ENCODE results near the gene KIAA1328.
"Not testable (repeated sequence)": the region's sequence is repeated elsewhere in the genome, so short reads cannot be mapped to it uniquely, and the experiment has no call there.

KIAA1328 gene

GRCh38 chr18:37161491-37161890 lies 332.6 kb downstream of the KIAA1328 start:
- DNase-seq = no peak

GRCh38 chr18:37162551-37162950 lies 333.6 kb downstream of the KIAA1328 start:
- DNase-seq = no peak

GRCh38 chr18:37163119-37163518 lies 334.2 kb downstream of the KIAA1328 start:
- DNase-seq = no peak

GRCh38 chr18:37166491-37166890 lies 337.6 kb downstream of the KIAA1328 start:
- no peak for DNase-seq

DNA sequence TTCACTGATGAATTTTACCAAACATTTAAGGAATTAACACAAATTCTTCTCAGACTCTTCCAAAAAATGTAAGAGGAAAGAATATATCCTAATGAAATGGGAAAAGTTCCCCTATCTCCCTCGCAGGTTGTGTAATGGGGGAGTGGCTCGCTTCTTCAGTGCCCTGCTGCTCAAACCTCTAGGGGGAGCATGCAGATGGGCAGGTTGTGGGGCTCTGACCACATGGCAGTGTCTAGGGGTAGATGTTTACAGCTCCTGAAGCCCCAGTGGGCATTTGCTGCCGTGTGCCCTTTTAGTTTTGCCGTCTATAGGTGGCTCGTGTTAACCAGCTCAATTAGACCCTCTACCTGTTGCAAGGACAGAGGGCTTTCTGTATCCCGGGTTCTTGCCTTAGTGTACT lies 338.0 kb downstream of the KIAA1328 start:
- not testable (repeated sequence) for DNase-seq

DNA sequence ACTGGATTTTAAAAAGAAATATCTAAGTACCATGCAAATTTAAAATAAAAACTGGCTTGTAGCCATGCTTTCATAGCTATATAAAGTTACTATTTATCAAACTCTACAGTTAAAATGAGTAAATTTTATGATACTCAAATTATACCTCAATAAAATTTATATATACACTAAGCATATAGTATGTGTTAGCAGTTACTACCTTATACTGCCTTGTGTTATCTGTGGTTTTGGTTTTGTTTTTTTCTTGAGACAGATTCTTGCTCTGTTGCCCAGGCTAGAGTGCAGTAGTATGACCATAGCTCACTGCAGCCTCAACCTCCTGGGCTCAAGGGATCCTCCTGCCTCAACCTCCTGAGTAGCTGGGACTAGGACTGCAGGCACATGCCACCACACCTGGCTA lies 342.1 kb downstream of the KIAA1328 start:
- DNase-seq = no peak

GRCh38 chr18:37173384-37173783 lies 344.5 kb downstream of the KIAA1328 start:
- DNase-seq = no peak

GRCh38 chr18:37175727-37176620 lies 347.0 kb downstream of the KIAA1328 start:
- DNase-seq = no peak

DNA sequence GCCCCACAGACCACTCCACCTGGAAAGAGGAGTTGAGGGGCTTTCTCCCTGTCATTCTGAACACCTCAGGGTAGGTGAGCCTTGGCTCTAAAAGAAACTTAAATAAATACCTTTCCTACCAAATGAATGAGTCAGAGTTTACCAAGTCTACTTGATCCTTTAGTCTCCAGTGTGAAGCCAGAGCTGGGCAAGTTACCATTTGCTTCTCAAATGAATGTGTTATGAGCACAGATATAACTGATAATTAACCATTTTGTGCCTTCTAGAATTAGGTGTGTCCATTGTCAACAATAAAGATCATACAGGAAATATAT lies 347.7 kb downstream of the KIAA1328 start:
- no peak for DNase-seq

DNA sequence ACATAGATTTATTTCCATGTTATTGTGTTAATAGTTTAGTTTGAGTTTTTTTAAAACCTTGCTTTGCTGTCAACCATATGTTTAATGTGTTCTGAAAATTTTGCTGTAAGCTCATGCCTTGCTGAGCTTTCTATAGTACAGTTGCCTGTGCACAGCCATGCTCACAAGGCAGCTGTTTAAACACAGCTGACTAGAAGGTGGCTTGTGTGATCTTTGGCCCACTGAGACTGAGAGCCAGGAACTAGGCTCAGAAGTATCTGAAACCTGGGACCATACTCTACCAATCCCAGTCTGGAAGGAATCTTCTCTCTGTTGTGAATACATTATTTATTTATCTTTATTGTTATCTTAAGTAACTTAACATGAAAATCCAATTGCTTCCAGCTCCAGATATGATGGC lies 350.5 kb downstream of the KIAA1328 start:
- DNase-seq = no peak

DNA sequence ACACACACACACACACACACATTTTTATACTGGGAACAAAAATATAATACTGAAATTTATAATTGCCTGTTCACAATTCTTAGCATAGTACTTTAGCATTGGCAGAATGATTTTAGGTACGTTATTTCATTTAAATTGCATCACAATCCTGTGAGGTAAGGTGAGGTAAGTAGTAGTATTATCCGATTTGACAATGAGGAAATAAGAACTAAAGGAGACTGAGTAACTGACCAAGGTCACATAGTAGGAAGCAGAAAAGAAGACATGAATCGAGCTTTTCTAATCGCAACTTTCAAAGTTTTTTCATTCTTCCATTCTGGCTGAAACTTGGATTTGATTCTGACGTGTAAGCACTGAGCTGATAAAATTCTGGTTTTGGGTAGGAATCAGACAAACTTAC lies 351.2 kb downstream of the KIAA1328 start:
- no peak for DNase-seq

GRCh38 chr18:37182340-37183135 lies 353.6 kb downstream of the KIAA1328 start:
- DNase-seq = no peak

- DNase-seq = no peak
Measured at GRCh38 chr18:37184209-37184868, 355.4 kb downstream of the KIAA1328 start.

DNA sequence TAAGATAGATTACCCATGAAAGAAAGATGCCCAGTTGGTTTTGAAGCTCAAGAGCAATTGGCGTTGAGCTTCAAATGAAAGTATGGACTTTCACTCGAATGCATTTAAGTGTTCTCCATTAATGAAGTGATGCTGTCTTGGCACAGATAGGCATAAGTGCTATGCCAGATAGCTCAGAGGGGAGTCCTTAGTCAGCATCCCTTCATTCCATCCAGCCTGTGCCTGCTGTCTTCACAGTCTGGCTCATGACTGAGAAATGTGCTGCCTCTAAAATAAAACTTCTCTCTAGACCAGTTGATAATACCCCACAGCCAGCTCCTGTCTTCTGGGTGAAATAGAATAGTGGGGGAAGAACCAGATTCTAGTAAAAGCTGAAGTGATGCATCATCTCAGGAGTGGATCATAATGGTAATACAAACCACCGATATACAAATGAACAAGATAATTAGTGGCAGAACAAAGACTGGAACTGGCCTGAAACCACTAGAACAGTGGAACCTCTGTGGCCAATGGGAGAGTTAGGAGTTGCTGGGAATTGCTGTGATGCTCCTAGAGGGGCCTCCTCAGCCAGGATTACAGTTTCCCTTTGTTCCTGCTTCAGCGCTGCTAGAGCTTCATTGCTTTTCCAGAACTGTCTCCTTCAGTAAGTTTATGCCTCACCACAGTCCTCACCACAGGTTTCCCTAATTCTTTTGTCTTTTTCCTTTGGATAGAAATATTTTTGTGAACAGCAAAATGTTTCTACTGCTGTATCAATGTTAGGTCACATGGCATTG lies 359.3 kb downstream of the KIAA1328 start:
- no peak for DNase-seq

DNA sequence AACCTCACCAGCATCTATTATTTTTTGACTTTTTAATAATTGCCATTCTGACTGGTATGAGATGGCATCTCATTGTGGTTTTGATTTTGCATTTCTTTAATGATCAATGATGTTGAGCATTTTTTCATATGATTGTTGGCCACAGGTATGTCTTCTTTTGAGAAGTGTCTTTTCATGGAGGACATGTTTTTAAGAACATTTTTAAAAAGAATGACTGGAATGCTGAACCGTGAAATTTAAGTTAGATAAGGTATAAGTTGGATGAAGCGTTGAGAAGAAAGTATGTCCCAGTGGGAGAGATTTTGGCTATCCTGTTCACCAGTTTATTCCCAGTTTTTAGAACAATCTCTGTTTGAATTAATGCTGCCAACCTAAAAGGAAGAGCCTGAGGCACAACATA lies 370.8 kb downstream of the KIAA1328 start:
- DNase-seq = no peak

DNA sequence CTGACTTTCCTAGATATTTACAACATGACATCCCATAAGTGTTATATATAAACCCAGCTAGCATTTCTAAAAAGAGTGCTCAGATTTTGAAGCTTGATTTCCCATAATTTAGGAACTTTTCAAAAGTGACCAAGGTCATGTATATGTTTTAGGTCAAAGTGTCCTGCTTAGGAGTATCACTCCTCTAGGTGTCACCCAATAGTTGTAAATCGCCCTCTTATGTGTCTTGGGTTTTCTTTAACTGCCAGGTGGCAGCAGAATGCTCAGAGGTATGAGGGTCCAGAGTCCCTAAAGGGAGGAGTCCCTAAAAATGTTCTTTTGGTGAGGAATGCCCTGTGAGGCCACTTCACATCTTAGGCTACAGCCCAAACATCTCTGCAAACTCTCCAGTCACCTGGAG lies 378.4 kb downstream of the KIAA1328 start:
- no peak for DNase-seq

DNA sequence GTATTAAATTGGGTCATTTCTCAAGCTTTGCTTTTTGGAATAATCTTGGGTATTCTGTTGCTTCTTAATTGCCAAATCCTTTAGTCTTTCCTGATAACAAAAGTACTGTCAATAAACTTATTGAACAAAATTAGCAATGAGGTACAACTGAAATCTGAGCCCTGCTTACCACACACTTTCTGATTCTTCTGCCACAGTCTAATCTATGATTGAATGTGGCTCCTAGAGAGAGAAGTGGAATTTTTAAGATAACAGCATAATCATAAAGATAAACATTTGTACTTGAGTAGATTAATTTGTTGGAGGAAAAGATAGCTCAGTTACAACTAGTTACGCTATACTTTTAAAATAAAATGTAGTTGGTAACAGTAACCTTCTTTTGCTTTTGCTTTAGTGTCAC lies 381.9 kb downstream of the KIAA1328 start:
- no peak for DNase-seq

DNA sequence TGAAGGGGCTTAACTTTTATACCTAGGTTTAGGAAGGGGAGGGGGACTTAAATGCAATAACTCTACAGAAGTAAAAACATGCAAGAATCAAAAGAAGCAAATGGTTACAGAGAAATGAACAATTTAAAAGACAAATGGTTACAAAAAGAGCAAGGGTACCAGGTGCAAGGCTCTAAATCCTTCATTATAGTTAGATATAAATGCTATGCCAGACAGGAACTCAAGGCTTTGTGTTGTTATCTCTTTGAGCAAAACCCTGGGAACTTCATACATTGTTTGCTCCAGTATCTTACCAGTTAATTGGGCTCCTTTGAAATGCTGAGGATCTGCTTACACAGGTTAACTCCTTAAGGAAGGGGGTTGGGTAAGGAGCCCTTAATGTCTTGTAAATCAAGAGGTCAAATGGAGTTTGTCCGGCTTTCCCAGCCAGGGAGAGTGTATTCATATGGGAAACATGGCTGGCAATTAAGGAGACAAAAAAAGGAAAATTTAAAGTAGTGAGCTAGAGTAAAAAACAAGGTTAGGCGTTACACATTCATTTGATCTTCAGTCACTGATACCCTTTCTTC lies 389.2 kb downstream of the KIAA1328 start:
- no peak for DNase-seq

GRCh38 chr18:37219257-37219656 lies 390.3 kb downstream of the KIAA1328 start:
- DNase-seq = no peak

- no peak for DNase-seq
Measured at GRCh38 chr18:37222354-37222998, 393.5 kb downstream of the KIAA1328 start.

GRCh38 chr18:37222999-37223378 lies 394.1 kb downstream of the KIAA1328 start:
- DNase-seq = no peak

- DNase-seq = no peak
Measured at GRCh38 chr18:37225279-37225678, 396.4 kb downstream of the KIAA1328 start.

Data from hippocampal formation (tissue), 2 donors.